RWPE1 (cell line): ENCODE results near the gene CFAP65.

Experiments used
- CTCF ChIA-PET: fragments of 350-600 bp; sonication (Branson Sonifier 250); formaldehyde crosslinking; extraction: SDS; loops from one replicate; lab custom pipeline; 2021; lab: Yijun Ruan, JAX
- POLR2A ChIA-PET: fragments of 400-600 bp; formaldehyde crosslinking; extraction: SDS; loops from one replicate; lab custom pipeline; 2020; ENCODE audit warnings: antibody characterized with exemption; ENCODE audit not compliant: low non-redundant PET; lab: Yijun Ruan, JAX
- DNase-seq: peaks from one replicate; pipeline ENCODE4 v3.0.0; 2012; ENCODE audit warnings: low spot score
- H3K27ac ChIP-seq: fragments of 450-650 bp; 2 replicates; pipeline ENCODE4 v1.5.1; 2017
- CTCF ChIP-seq: fragments of 450-650 bp; conservative IDR thresholded peaks from 2 replicates; pipeline ENCODE4 v1.5.1; 2017; ENCODE audit warnings: low read depth, mild to moderate bottlenecking

Gene CFAP65

GRCh38 chr2:218963601-218964000, 77.7 kb downstream of the CFAP65 start:
- no peak for DNase-seq
- no peak for TF ChIP-seq CTCF
- ChIA-PET POLR2A (no interaction called here), CTCF (no interaction called here)
- H3K27ac ChIP-seq, result no peak overlapping the region

- H3K27ac ChIP-seq, result no peak overlapping the region
- TF ChIP-seq CTCF, result no peak
- CTCF ChIA-PET, result no interaction called here
- POLR2A ChIA-PET, result no interaction called here
- peak; percentile 71 for DNase-seq
Measured at GRCh38 chr2:218962859-218963492, 78.3 kb downstream of the CFAP65 start.

GRCh38 chr2:218961651-218962570, 79.4 kb downstream of the CFAP65 start:
- peak; percentile 71 for DNase-seq
- TF ChIP-seq CTCF, result no peak
- ChIA-PET POLR2A (no interaction called here), CTCF (interaction anchor here (0.6 to 1.0 kb wide), 3 partner anchors 18 to 252 kb away, joined by 3 to 5 read pairs (median 4); no protein-coding TSS in a partner anchor)
- H3K27ac ChIP-seq, result no peak overlapping the region

GRCh38 chr2:218961229-218961628, 80.1 kb downstream of the CFAP65 start:
- POLR2A ChIA-PET, result no interaction called here
- no peak overlapping the region for H3K27ac ChIP-seq
- no peak for DNase-seq

GRCh38 chr2:218960309-218961165, 80.8 kb downstream of the CFAP65 start:
- no peak for TF ChIP-seq CTCF
- ChIA-PET POLR2A (no interaction called here), CTCF (interaction anchor here (0.7 to 1.0 kb wide), 2 partner anchors 20 to 24 kb away, joined by 3 to 8 read pairs; no protein-coding TSS in a partner anchor)
- DNase-seq, result no peak
- H3K27ac ChIP-seq, result no peak overlapping the region

More at GRCh38 chr2:218961229-218961628, 80.1 kb downstream of the CFAP65 start:
- CTCF ChIA-PET, result interaction anchor here (0.6 to 1.0 kb wide), 4 partner anchors 19 to 251 kb away, joined by 3 to 8 read pairs (median 4); no protein-coding TSS in a partner anchor
- TF ChIP-seq CTCF, result no peak
